Choroid plexus epithelial cell (primary cell): ENCODE results near the gene UVSSA.

Source experiments
- DNase-seq: peaks from one replicate; pipeline ENCODE4 v3.0.0-alpha.2; 2010; ENCODE audit warnings: low read depth
- H3K4me3 ChIP-seq: 2 replicates; pipeline ENCODE4 v1.5.1; 2011; ENCODE audit warnings: low read depth, mild to moderate bottlenecking, control low read depth, low read length, moderate library complexity
- TF ChIP-seq, protein P1 (sequence below): conservative IDR thresholded peaks from 2 replicates; pipeline ENCODE4 v1.5.1; 2011; ENCODE audit warnings: low read depth, mild to moderate bottlenecking, control low read depth, inconsistent platforms, low read length, moderate library complexity

UVSSA gene

GRCh38 chr4:1310796-1311631 is 36.0 kb upstream of the UVSSA start:
- no peak for DNase-seq
- H3K4me3 ChIP-seq, result no peak overlapping the region
- TF ChIP-seq, protein P1, sequence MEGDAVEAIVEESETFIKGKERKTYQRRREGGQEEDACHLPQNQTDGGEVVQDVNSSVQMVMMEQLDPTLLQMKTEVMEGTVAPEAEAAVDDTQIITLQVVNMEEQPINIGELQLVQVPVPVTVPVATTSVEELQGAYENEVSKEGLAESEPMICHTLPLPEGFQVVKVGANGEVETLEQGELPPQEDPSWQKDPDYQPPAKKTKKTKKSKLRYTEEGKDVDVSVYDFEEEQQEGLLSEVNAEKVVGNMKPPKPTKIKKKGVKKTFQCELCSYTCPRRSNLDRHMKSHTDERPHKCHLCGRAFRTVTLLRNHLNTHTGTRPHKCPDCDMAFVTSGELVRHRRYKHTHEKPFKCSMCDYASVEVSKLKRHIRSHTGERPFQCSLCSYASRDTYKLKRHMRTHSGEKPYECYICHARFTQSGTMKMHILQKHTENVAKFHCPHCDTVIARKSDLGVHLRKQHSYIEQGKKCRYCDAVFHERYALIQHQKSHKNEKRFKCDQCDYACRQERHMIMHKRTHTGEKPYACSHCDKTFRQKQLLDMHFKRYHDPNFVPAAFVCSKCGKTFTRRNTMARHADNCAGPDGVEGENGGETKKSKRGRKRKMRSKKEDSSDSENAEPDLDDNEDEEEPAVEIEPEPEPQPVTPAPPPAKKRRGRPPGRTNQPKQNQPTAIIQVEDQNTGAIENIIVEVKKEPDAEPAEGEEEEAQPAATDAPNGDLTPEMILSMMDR, result no peak

DNA sequence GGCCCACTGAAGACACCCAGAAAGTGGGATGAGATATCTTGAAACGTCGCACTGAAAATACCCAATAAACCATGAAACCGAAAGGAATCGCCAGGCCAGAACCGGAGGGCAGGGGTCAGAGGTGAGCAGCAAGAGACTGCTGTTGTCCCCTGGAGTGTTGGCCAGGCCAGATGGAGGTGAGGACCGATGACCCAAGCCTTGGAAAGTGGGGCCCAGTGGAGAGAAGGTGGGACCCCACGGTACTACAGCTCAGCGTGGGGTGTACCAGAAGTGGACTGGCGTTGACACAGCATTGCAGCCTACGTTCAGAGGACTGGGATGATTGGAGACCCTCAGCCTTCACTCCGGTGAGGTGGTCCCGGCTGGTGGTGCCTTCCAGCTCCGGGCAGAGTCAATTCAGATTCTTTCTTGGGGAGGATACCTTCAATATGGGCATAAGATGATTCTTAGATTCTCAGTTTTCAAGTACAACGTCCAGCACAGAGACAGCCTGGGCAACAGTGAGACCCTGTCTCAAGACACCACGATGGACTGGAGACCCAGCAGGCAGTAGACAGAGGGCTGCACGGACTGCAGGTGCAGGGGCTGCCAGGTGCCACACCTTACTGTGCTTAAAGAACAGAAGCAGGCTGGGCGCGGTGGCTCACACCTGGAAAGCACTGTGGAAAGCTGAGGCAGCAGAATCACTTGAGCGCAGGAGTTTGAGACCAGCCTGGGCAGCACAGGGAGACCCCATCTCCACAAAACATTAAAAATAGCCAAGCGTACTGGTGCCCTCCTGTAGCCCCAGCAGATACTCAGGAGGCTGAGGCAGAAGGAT is 34.0 kb upstream of the UVSSA start:
- H3K4me3 ChIP-seq, result no peak overlapping the region
- TF ChIP-seq, protein P1, result no peak
- DNase-seq, result no peak

GRCh38 chr4:1315306-1315705 is 31.7 kb upstream of the UVSSA start:
- TF ChIP-seq, protein P1, result no peak
- H3K4me3 ChIP-seq, result no peak overlapping the region
- DNase-seq, result no peak

DNA sequence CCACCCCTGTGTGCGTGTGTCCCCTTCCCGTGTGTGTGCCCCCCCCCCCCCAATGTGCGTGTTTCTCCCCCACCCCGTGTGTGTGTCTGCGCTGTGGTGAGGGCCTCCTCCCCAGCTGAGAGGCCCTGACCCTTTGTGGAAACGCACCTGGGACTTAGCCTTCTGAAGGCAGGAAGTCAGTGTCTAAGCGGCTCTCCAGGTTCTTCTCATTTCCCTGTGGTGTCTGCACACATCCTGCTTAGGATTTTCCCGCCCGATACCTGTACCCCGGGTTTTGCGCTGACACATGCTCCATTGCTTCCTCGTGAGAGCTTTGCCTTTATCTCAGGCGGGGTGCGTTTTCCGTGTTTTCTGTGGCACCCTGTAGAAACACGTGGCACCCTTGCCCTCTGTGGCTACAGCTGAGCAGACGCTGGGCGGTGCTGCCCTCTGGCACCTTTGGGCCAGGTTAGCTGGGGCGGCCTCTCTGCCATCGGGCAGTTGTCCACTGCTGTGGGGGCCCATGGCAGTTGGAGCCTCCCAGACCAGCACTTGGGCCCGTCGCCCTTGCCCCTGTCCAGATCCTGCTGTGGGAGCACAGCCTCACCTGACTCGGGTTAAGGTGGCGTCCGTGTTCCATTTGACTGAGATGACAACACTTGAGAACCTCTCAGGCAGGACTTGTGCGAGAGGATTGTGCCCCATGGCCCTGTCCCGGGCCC is 31.0 kb upstream of the UVSSA start:
- DNase-seq, result no peak
- TF ChIP-seq, protein P1, result no peak
- H3K4me3 ChIP-seq, result no peak overlapping the region

- TF ChIP-seq, protein P1, result no peak
- H3K4me3 ChIP-seq, result no peak overlapping the region
- DNase-seq, result no peak
Measured at GRCh38 chr4:1316537-1317168, 30.4 kb upstream of the UVSSA start.

DNA sequence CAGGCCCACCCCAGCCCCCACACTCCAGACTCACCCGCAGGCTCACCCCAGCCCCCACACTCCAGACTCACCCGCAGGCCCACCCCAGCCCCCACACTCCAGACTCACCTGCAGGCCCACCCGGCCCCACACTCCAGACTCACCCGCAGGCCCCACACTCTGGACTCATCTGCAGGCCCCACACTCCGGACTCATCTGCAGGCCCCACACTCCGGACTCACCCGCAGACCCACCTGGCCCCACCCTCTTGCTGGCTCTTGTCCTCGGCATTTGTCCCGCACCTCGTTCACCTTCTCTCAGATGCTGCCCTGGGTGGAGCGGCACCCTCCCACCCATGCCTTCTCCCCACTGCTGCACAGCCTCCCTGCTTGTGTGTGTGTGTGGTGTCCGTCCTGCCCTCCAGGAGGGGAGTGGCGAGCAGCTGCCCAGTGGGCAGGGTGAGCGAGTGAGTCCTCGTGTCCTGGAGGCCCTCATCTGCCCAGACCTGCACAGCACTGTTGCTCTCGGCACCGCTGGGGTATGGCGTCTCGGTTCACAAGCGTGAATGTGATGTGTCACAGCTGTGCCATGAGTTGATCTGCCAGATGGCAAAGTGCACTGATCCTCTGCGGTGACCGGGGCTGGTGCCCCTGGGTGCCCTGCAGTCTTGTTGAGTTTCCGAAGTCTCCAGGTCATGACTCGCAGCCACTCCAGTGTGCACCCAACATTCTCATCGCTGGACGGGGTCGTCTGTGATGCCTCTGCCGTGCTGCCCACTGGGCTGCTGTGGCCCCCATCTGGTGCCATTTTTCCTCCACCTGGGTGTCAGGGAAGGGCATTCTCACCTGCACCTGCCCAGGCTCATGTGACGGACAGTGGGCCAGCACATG is 29.6 kb upstream of the UVSSA start:
- no peak for DNase-seq
- no peak overlapping the region for H3K4me3 ChIP-seq
- TF ChIP-seq, protein P1, result no peak
